H1 (cell line): Measurements from ENCODE around the gene CDKN1B.

ENCODE experiments used
- BACH1 ChIP-seq: IDR thresholded peaks from 2 replicates; pipeline ENCODE4 v1.6.1; 2012; ENCODE audit warnings: low read length, improper control_type of control experiment
- CEBPB ChIP-seq: IDR thresholded peaks from 2 replicates; pipeline ENCODE4 v1.6.1; 2012; ENCODE audit warnings: low read depth, low read length
- EP300 ChIP-seq, 2 experiments: IDR thresholded peaks; 1 replicate in 1 of 2; 2 replicates in 1 of 2; pipeline ENCODE4 v1.6.1; 2011 to 2012; ENCODE audit warnings: low read depth in 2 of 2, low read length in 2 of 2, mild to moderate bottlenecking in 2 of 2, borderline replicate concordance in 1 of 2, inconsistent platforms in 1 of 2, moderate library complexity in 1 of 2
- EZH2 ChIP-seq: fragments of 200-600 bp; sonication (generic); IDR thresholded peaks from 2 replicates; pipeline ENCODE4 v1.7.1; 2012; ENCODE audit warnings: low read depth, mild to moderate bottlenecking, moderate library complexity, low read length, inconsistent platforms; ENCODE audit not compliant: severe bottlenecking
- FOSL1 ChIP-seq: IDR thresholded peaks from 2 replicates; pipeline ENCODE4 v1.6.1; 2011; ENCODE audit warnings: mild to moderate bottlenecking, low read depth, low read length, moderate library complexity; ENCODE audit not compliant: insufficient read depth
- POLR2AphosphoS5 ChIP-seq: IDR thresholded peaks from 2 replicates; pipeline ENCODE4 v1.6.1; 2011; ENCODE audit warnings: low read depth, low read length
- RAD21 ChIP-seq, 2 experiments: IDR thresholded peaks in 1 of 2; conservative IDR thresholded peaks in 1 of 2; 2 replicates each; pipeline ENCODE4 v1.6.1; 2011; ENCODE audit warnings: low read depth in 2 of 2, low read length in 2 of 2, improper control_type of control experiment in 1 of 2, inconsistent platforms in 1 of 2, mild to moderate bottlenecking in 1 of 2, moderate library complexity in 1 of 2
- TAF1 ChIP-seq: IDR thresholded peaks from 2 replicates; pipeline ENCODE4 v1.6.1; 2011; ENCODE audit warnings: mild to moderate bottlenecking, low read depth, low read length
- ZNF274 ChIP-seq: IDR thresholded peaks from 2 replicates; pipeline ENCODE4 v1.7.0; 2012; ENCODE audit warnings: low read length, borderline replicate concordance; ENCODE audit errors: extremely low read depth
- TF ChIP-seq, protein P1 (sequence below): IDR thresholded peaks from 2 replicates; pipeline ENCODE4 v1.6.1; 2012; ENCODE audit warnings: inconsistent platforms
- TF ChIP-seq, protein P2 (sequence below): IDR thresholded peaks from 2 replicates; pipeline ENCODE4 v1.6.1; 2012; ENCODE audit warnings: low read length, inconsistent platforms
- TF ChIP-seq, protein P3 (sequence below): IDR thresholded peaks from 2 replicates; pipeline ENCODE4 v1.6.1; 2012; ENCODE audit warnings: inconsistent platforms

DNA sequence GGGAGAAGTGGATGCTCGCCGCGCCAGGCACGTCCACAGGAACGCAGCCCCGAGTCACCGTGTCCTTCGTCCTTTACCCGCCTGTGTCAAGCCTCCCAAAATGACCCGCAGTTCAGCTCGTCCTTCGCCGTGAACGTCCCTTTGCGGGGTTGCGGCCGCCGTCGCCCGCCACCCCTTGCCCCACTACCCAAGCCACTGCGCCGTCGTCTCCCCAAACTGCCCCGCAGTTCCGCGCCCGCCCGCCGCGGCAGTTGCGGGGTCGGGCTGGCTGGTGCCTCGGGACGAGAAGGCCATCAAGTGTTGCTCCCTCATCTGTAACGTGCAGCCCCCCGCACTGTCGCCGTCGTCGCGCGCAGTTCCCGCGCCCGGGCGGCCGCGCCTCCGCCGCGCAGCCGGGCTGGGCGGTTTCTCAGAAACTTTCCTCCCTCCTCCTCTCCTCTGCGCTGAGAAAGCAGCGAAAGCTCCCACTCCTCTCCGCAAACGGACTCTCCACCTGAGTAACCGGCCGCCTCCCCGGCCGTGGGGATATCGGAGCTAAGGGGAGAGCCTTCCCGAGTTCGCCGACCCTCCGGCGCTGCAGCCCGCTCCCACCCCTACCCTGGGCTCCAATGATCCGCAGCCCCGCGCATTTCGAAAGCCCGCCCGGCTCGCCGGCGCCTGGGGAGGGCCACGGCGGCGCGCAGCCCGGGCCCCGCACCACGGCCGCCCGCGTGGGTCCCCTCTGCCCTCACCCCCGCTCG, 6.7 kb downstream of the CDKN1B start:
- TF ChIP-seq, protein P1, sequence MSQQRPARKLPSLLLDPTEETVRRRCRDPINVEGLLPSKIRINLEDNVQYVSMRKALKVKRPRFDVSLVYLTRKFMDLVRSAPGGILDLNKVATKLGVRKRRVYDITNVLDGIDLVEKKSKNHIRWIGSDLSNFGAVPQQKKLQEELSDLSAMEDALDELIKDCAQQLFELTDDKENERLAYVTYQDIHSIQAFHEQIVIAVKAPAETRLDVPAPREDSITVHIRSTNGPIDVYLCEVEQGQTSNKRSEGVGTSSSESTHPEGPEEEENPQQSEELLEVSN: peak; percentile 84
- TF ChIP-seq POLR2AphosphoS5 (no peak; the same call in 1 of the 2 replicates), TAF1 (peak; percentile 4; the same call in 1 of the 2 replicates), RAD21 (IDR thresholded peaks at IDR 0.05 in 1 of 2, conservative IDR thresholded peaks at IDR 0.05 in 1 of 2; ENCODE audit: low read depth in 2 of 2, low read length in 2 of 2) (no peak), ZNF274 (no peak), FOSL1 (no peak), BACH1 (no peak), CEBPB (no peak), EP300 (IDR thresholded peaks at IDR 0.05; ENCODE audit: borderline replicate concordance in 1 of 2, low read depth in 2 of 2, low read length in 2 of 2) (no peak), EZH2 (no peak)
- TF ChIP-seq, protein P2, sequence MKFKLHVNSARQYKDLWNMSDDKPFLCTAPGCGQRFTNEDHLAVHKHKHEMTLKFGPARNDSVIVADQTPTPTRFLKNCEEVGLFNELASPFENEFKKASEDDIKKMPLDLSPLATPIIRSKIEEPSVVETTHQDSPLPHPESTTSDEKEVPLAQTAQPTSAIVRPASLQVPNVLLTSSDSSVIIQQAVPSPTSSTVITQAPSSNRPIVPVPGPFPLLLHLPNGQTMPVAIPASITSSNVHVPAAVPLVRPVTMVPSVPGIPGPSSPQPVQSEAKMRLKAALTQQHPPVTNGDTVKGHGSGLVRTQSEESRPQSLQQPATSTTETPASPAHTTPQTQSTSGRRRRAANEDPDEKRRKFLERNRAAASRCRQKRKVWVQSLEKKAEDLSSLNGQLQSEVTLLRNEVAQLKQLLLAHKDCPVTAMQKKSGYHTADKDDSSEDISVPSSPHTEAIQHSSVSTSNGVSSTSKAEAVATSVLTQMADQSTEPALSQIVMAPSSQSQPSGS: no peak
- TF ChIP-seq, protein P3, sequence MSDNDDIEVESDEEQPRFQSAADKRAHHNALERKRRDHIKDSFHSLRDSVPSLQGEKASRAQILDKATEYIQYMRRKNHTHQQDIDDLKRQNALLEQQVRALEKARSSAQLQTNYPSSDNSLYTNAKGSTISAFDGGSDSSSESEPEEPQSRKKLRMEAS: peak; percentile 51
